MM.1S (cell line): ENCODE data around the gene COL4A3.

Experiments
- DNase-seq: peaks from one replicate; pipeline ENCODE4 v3.0.0-alpha.2; 2015
- H2AFZ ChIP-seq: fragments of 300-600 bp; sonication (generic); 2 replicates; pipeline ENCODE4 v1.6.0; 2016; ENCODE audit warnings: antibody characterized with exemption, low read length
- H3F3A ChIP-seq: fragments of 300-600 bp; sonication (generic); 2 replicates; pipeline ENCODE4 v1.6.1; 2016; ENCODE audit warnings: mild to moderate bottlenecking, antibody characterized with exemption, low read length, moderate library complexity, mixed read lengths; ENCODE audit not compliant: insufficient read depth
- H3K27ac ChIP-seq: fragments of 300-600 bp; sonication (generic); 2 replicates; pipeline ENCODE4 v1.5.1; 2016; ENCODE audit warnings: mild to moderate bottlenecking, low read length
- H3K27me3 ChIP-seq: fragments of 300-600 bp; sonication (generic); replicated peaks from 2 replicates; pipeline ENCODE4 v1.6.0; 2016; ENCODE audit warnings: low read length; ENCODE audit not compliant: insufficient read depth
- H3K36me3 ChIP-seq: fragments of 300-600 bp; sonication (generic); replicated peaks from 2 replicates; pipeline ENCODE4 v1.6.1; 2016; ENCODE audit warnings: mild to moderate bottlenecking, low read length, mixed read lengths; ENCODE audit not compliant: insufficient read depth
- H3K4me1 ChIP-seq: fragments of 300-600 bp; sonication (generic); 2 replicates; pipeline ENCODE4 v1.6.1; 2016; ENCODE audit warnings: low read length, mixed read lengths
- H3K4me2 ChIP-seq: fragments of 300-600 bp; sonication (generic); 2 replicates; pipeline ENCODE4 v1.6.0; 2016; ENCODE audit warnings: low read depth, low read length
- H3K4me3 ChIP-seq: fragments of 300-600 bp; sonication (generic); 2 replicates; pipeline ENCODE4 v1.5.1; 2016; ENCODE audit warnings: low read length, mixed read lengths
- H3K79me2 ChIP-seq: fragments of 300-600 bp; sonication (generic); 2 replicates; pipeline ENCODE4 v1.6.1; 2016; ENCODE audit warnings: mixed run types, low read length, mixed read lengths
- H3K9ac ChIP-seq: fragments of 300-600 bp; sonication (generic); 2 replicates; pipeline ENCODE4 v1.6.1; 2016; ENCODE audit warnings: low read length, mixed read lengths
- H3K9me2 ChIP-seq: fragments of 300-600 bp; sonication (generic); replicated peaks from 2 replicates; pipeline ENCODE4 v1.6.1; 2016; ENCODE audit warnings: mild to moderate bottlenecking, low read length, mixed read lengths; ENCODE audit not compliant: insufficient read depth
- H3K9me3 ChIP-seq: fragments of 300-600 bp; sonication (generic); replicated peaks from 2 replicates; pipeline ENCODE4 v1.6.1; 2016; ENCODE audit warnings: mild to moderate bottlenecking, low read length, mixed read lengths; ENCODE audit not compliant: insufficient read depth
- H4K20me1 ChIP-seq: fragments of 300-600 bp; sonication (generic); 2 replicates; pipeline ENCODE4 v1.6.1; 2016; ENCODE audit warnings: mild to moderate bottlenecking, low read length, moderate library complexity, mixed read lengths; ENCODE audit not compliant: insufficient read depth
- CTCF ChIP-seq: fragments of 300-600 bp; sonication (generic); IDR thresholded peaks from 2 replicates; pipeline ENCODE4 v1.5.1; 2016; ENCODE audit warnings: antibody characterized with exemption, low read length, mixed read lengths
- EZH2 ChIP-seq: fragments of 300-600 bp; sonication (generic); optimal IDR thresholded peaks from 2 replicates; pipeline ENCODE3; 2017; ENCODE audit warnings: low read depth, mild to moderate bottlenecking, antibody characterized with exemption, low read length, mixed read lengths
- EZH2phosphoT487 ChIP-seq: fragments of 300-600 bp; sonication (generic); IDR thresholded peaks from 2 replicates; pipeline ENCODE4 v1.6.1; 2018; ENCODE audit warnings: antibody characterized with exemption, low read length

Gene COL4A3

GRCh38 chr2:227349989-227350612 lies 185.7 kb downstream of the COL4A3 start:
- no peak overlapping the region for H2AFZ ChIP-seq
- no peak overlapping the region for H3K27ac ChIP-seq
- H3K4me1 ChIP-seq, result no peaks in the 10 kb centered on the region
- H3K4me2 ChIP-seq, result no peak overlapping the region
- H3K9me3 ChIP-seq, result no peaks in the 10 kb centered on the region
- H3K9me2 ChIP-seq, result no peaks in the 10 kb centered on the region
- no peaks in the 10 kb centered on the region for H3K79me2 ChIP-seq
- TF ChIP-seq EZH2phosphoT487 (no peak), CTCF (no peak), EZH2 (no peak)
- H3K9ac ChIP-seq, result no peak overlapping the region
- DNase-seq, result no peak
- H3K27me3 ChIP-seq, result no peaks in the 10 kb centered on the region
- H4K20me1 ChIP-seq, result no peaks in the 10 kb centered on the region
- H3F3A ChIP-seq, result no peaks in the 10 kb centered on the region
- H3K4me3 ChIP-seq, result no peak overlapping the region
- H3K36me3 ChIP-seq, result no peaks in the 10 kb centered on the region

- Histone ChIP-seq H2AFZ (no peak overlapping the region), H3K9me2 (no peaks in the 10 kb centered on the region), H3K36me3 (no peaks in the 10 kb centered on the region; the same call in 1 of the 2 replicates), H3K27ac (no peak overlapping the region), H3K4me3 (no peak overlapping the region), H3K79me2 (no peaks in the 10 kb centered on the region), H4K20me1 (no peaks in the 10 kb centered on the region), H3K4me1 (no peaks in the 10 kb centered on the region), H3K27me3 (no peaks in the 10 kb centered on the region), H3K4me2 (no peak overlapping the region), H3K9me3 (no peaks in the 10 kb centered on the region), H3F3A (no peaks in the 10 kb centered on the region), H3K9ac (no peak overlapping the region)
- TF ChIP-seq CTCF, result no peak
- TF ChIP-seq EZH2, result no peak
- no peak for DNase-seq
Measured at GRCh38 chr2:227351639-227352038, 187.2 kb downstream of the COL4A3 start.

GRCh38 chr2:227360351-227360750 lies 195.9 kb downstream of the COL4A3 start:
- Histone ChIP-seq H3K9ac (no peak overlapping the region), H3F3A (no peaks in the 10 kb centered on the region), H3K27me3 (no peaks in the 10 kb centered on the region), H3K9me2 (no peaks in the 10 kb centered on the region), H3K79me2 (no peaks in the 10 kb centered on the region), H3K9me3 (no peaks in the 10 kb centered on the region), H2AFZ (no peak overlapping the region), H3K27ac (no peak overlapping the region), H3K4me2 (no peak overlapping the region), H3K4me1 (no peaks in the 10 kb centered on the region), H4K20me1 (no peaks in the 10 kb centered on the region), H3K4me3 (no peak overlapping the region), H3K36me3 (peaks cover 5% of the 10 kb centered on the region; the same call in 1 of the 2 replicates)
- DNase-seq, result no peak
- TF ChIP-seq CTCF (no peak), EZH2 (no peak), EZH2phosphoT487 (no peak)
